Activated T-helper 1 cell treated with anti-CD3 and anti-CD28 coated beads, Interleukin-12 subunit alpha, Interleukin-12 subunit beta, Interleukin-2, Interleukin-4 antibody, amounts not matched to agents 30 ng/mL and 10 ng/mL and 1 ng/mL, durations not matched to agents 14 hours and 24 hours and 36 hours (primary cell): Measurements from ENCODE around the gene GJB2. TPM values are rescaled to one million over a fixed set of nuclear protein-coding genes. Genes with fewer than 3 reads are reported as not detected.

Source experiments
- DNase-seq: peaks from one replicate; pipeline ENCODE4 v3.0.0; 2021; ENCODE audit warnings: low spot score
- H3K27ac Mint-ChIP-seq: one replicate; pipeline ENCODE4 v1.8.0; 2021; ENCODE audit warnings: mild to moderate bottlenecking, mixed read lengths
- H3K27me3 Mint-ChIP-seq: one replicate; pipeline ENCODE4 v1.8.0; 2022; ENCODE audit warnings: mild to moderate bottlenecking, moderate library complexity, mixed read lengths; ENCODE audit not compliant: insufficient read depth
- H3K36me3 Mint-ChIP-seq: one replicate; pipeline ENCODE4 v1.8.0; 2021; ENCODE audit warnings: low read depth, mixed read lengths
- H3K4me1 Mint-ChIP-seq: one replicate; pipeline ENCODE4 v1.8.0; 2021; ENCODE audit warnings: low read depth, mixed read lengths
- H3K4me3 Mint-ChIP-seq: one replicate; pipeline ENCODE4 v1.8.0; 2021; ENCODE audit warnings: mild to moderate bottlenecking, moderate library complexity, mixed read lengths
- H3K9me3 Mint-ChIP-seq: one replicate; pipeline ENCODE4 v1.8.0; 2021; ENCODE audit warnings: mixed read lengths
- intact Hi-C: fragments of 100-400 bp; cut with micrococcal nuclease; formaldehyde crosslinking; loops from one replicate; pipeline ENCODE4 v1.15.1; 2024
- total RNA-seq: library from RNA; stranded (reverse); gene quantifications from 2 replicates; pipeline ENCODE4 v1.2.3, GENCODE V29; 2022

The GJB2 gene
- total RNA-seq, 1 donor from 2014 or later, result 2.9 TPM

GRCh38 chr13:20188667-20189553 lies 3.8 kb downstream of the GJB2 start:
- Mint-ChIP-seq H3K27me3 (peaks cover 29% of the 10 kb centered on the region), H3K4me3 (no peak overlapping the region), H3K36me3 (peaks cover 2% of the 10 kb centered on the region), H3K4me1 (peaks cover 3% of the 10 kb centered on the region), H3K9me3 (no peaks in the 10 kb centered on the region), H3K27ac (no peak overlapping the region)
- intact Hi-C loops, result no loop called here
- no peak for DNase-seq

- Mint-ChIP-seq H3K27ac (no peak overlapping the region), H3K27me3 (peaks cover 22% of the 10 kb centered on the region), H3K4me3 (no peak overlapping the region), H3K9me3 (no peaks in the 10 kb centered on the region), H3K36me3 (peaks cover 2% of the 10 kb centered on the region), H3K4me1 (no peaks in the 10 kb centered on the region)
- intact Hi-C loops, result no loop called here
- DNase-seq, result no peak
These were observed 6.0 kb downstream of the GJB2 start for GRCh38 chr13:20186771-20187170.

- no peaks in the 10 kb centered on the region for H3K9me3 Mint-ChIP-seq
- intact Hi-C loops, result no loop called here
- H3K27ac Mint-ChIP-seq, result no peak overlapping the region
- no peak overlapping the region for H3K4me3 Mint-ChIP-seq
- H3K4me1 Mint-ChIP-seq, result no peaks in the 10 kb centered on the region
- H3K36me3 Mint-ChIP-seq, result no peaks in the 10 kb centered on the region
- H3K27me3 Mint-ChIP-seq, result peaks cover 13% of the 10 kb centered on the region
- no peak for DNase-seq
These were observed 7.2 kb downstream of the GJB2 start for GRCh38 chr13:20185366-20186056.

- Mint-ChIP-seq H3K27ac (no peak overlapping the region), H3K9me3 (no peaks in the 10 kb centered on the region), H3K36me3 (no peaks in the 10 kb centered on the region), H3K4me1 (no peaks in the 10 kb centered on the region), H3K4me3 (no peak overlapping the region), H3K27me3 (peaks cover 25% of the 10 kb centered on the region)
- intact Hi-C loops, result loop anchor here (1.0 to 5.0 kb wide), 4 partner anchors 14 to 742 kb away; no protein-coding TSS in a partner anchor
- no peak for DNase-seq
These were observed 10.4 kb downstream of the GJB2 start for GRCh38 chr13:20182231-20182846.

GRCh38 chr13:20181188-20181587 lies 11.6 kb downstream of the GJB2 start:
- no peak overlapping the region for H3K4me3 Mint-ChIP-seq
- H3K27me3 Mint-ChIP-seq, result peaks cover 34% of the 10 kb centered on the region
- no peaks in the 10 kb centered on the region for H3K36me3 Mint-ChIP-seq
- DNase-seq, result no peak
- H3K27ac Mint-ChIP-seq, result no peak overlapping the region
- no peaks in the 10 kb centered on the region for H3K4me1 Mint-ChIP-seq
- H3K9me3 Mint-ChIP-seq, result no peaks in the 10 kb centered on the region
- intact Hi-C loops, result loop anchor here (5.0 kb wide), 1 partner anchor 646 kb away; no protein-coding TSS in a partner anchor

GRCh38 chr13:20178156-20178555 lies 14.6 kb downstream of the GJB2 start:
- intact Hi-C loops, result no loop called here
- no peak for DNase-seq
- H3K4me1 Mint-ChIP-seq, result peaks cover 7% of the 10 kb centered on the region
- H3K4me3 Mint-ChIP-seq, result no peak overlapping the region
- H3K27me3 Mint-ChIP-seq, result peaks cover 52% of the 10 kb centered on the region
- no peaks in the 10 kb centered on the region for H3K9me3 Mint-ChIP-seq
- H3K36me3 Mint-ChIP-seq, result no peaks in the 10 kb centered on the region
- no peak overlapping the region for H3K27ac Mint-ChIP-seq

- DNase-seq, result no peak
- no peak overlapping the region for H3K4me3 Mint-ChIP-seq
- intact Hi-C loops, result no loop called here
- H3K36me3 Mint-ChIP-seq, result no peaks in the 10 kb centered on the region
- no peak overlapping the region for H3K27ac Mint-ChIP-seq
- peaks cover 7% of the 10 kb centered on the region for H3K4me1 Mint-ChIP-seq
- H3K27me3 Mint-ChIP-seq, result peaks cover 50% of the 10 kb centered on the region
- no peaks in the 10 kb centered on the region for H3K9me3 Mint-ChIP-seq
These were observed 15.5 kb downstream of the GJB2 start for GRCh38 chr13:20177049-20177831.

GRCh38 chr13:20175907-20176652 lies 16.7 kb downstream of the GJB2 start:
- Mint-ChIP-seq H3K4me3 (no peak overlapping the region), H3K36me3 (no peaks in the 10 kb centered on the region), H3K27me3 (peaks cover 50% of the 10 kb centered on the region), H3K4me1 (peaks cover 7% of the 10 kb centered on the region), H3K9me3 (no peaks in the 10 kb centered on the region), H3K27ac (no peak overlapping the region)
- intact Hi-C loops, result no loop called here
- no peak for DNase-seq

GRCh38 chr13:20175406-20175794 lies 17.3 kb downstream of the GJB2 start:
- intact Hi-C loops, result no loop called here
- H3K27ac Mint-ChIP-seq, result no peak overlapping the region
- peaks cover 7% of the 10 kb centered on the region for H3K4me1 Mint-ChIP-seq
- no peaks in the 10 kb centered on the region for H3K36me3 Mint-ChIP-seq
- H3K9me3 Mint-ChIP-seq, result no peaks in the 10 kb centered on the region
- peaks cover 47% of the 10 kb centered on the region for H3K27me3 Mint-ChIP-seq
- H3K4me3 Mint-ChIP-seq, result no peak overlapping the region
- DNase-seq, result no peak

GRCh38 chr13:20174656-20175405 lies 17.9 kb downstream of the GJB2 start:
- no peaks in the 10 kb centered on the region for H3K9me3 Mint-ChIP-seq
- no peak overlapping the region for H3K27ac Mint-ChIP-seq
- H3K27me3 Mint-ChIP-seq, result peaks cover 49% of the 10 kb centered on the region
- H3K36me3 Mint-ChIP-seq, result no peaks in the 10 kb centered on the region
- H3K4me3 Mint-ChIP-seq, result no peak overlapping the region
- peaks cover 7% of the 10 kb centered on the region for H3K4me1 Mint-ChIP-seq
- intact Hi-C loops, result no loop called here
- no peak for DNase-seq

- H3K4me3 Mint-ChIP-seq, result no peak overlapping the region
- intact Hi-C loops, result no loop called here
- H3K4me1 Mint-ChIP-seq, result peaks cover 13% of the 10 kb centered on the region
- H3K36me3 Mint-ChIP-seq, result no peaks in the 10 kb centered on the region
- no peak overlapping the region for H3K27ac Mint-ChIP-seq
- no peak for DNase-seq
- no peaks in the 10 kb centered on the region for H3K9me3 Mint-ChIP-seq
- peaks cover 48% of the 10 kb centered on the region for H3K27me3 Mint-ChIP-seq
These were observed 19.5 kb downstream of the GJB2 start for GRCh38 chr13:20173116-20173746.
